ENCODE data around the gene MYO5A.

MYO5A gene

DNA sequence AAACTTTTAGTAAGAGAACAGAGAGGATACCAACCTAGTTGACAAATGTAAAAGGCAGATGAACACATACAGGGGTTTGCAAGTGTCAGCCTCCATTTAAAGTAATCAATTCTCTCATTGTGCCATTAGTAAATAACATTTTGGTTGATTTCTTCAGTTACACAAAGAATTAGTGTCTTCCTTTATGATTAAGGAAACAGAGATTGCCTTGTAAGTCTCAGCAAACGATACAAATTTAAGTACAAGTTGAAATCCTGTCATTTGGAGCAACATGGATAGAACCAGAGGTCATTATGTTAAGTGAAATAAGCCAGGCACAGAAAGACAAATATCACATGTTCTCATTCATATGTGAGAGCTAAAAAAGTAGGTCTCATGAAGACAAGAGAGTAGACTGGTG lies 26.1 kb downstream of the MYO5A start:
- no peak overlapping the region for H3K9ac ChIP-seq (ENCODE audit: low read length)
- H3K4me2 ChIP-seq (ENCODE audit: low read depth, low read length, poor library complexity, severe bottlenecking) = no peak overlapping the region
- H3F3A ChIP-seq (ENCODE audit: insufficient read depth) = 0 out of 2 replicates have a peak, but pooled peaks cover 6% of the 10 kb centered on the region
- H3K79me2 ChIP-seq (ENCODE audit: insufficient read depth, low read length) = peaks cover 10% of the 10 kb centered on the region; the same call in 1 of the 2 replicates
- H3K4me3 ChIP-seq (ENCODE audit: insufficient read depth, low read length, poor library complexity, severe bottlenecking) = no peak overlapping the region
- no peaks in the 10 kb centered on the region for H3K9me3 ChIP-seq (ENCODE audit: insufficient read depth, low read length)
- H2AFZ ChIP-seq (ENCODE audit: low read depth, low read length, severe bottlenecking) = no peak overlapping the region
- H3K9me2 ChIP-seq (replicated peaks; ENCODE audit: insufficient read depth, low read length) = no peaks in the 10 kb centered on the region
- no peaks in the 10 kb centered on the region for H3K36me3 ChIP-seq (ENCODE audit: low read length)
- H4K20me1 ChIP-seq (ENCODE audit: low read depth, low read length) = no peaks in the 10 kb centered on the region
- no peak for TF ChIP-seq EZH2phosphoT487 (conservative IDR thresholded peaks at IDR 0.05; ENCODE audit: low read length)
- TF ChIP-seq, protein P1, sequence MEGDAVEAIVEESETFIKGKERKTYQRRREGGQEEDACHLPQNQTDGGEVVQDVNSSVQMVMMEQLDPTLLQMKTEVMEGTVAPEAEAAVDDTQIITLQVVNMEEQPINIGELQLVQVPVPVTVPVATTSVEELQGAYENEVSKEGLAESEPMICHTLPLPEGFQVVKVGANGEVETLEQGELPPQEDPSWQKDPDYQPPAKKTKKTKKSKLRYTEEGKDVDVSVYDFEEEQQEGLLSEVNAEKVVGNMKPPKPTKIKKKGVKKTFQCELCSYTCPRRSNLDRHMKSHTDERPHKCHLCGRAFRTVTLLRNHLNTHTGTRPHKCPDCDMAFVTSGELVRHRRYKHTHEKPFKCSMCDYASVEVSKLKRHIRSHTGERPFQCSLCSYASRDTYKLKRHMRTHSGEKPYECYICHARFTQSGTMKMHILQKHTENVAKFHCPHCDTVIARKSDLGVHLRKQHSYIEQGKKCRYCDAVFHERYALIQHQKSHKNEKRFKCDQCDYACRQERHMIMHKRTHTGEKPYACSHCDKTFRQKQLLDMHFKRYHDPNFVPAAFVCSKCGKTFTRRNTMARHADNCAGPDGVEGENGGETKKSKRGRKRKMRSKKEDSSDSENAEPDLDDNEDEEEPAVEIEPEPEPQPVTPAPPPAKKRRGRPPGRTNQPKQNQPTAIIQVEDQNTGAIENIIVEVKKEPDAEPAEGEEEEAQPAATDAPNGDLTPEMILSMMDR (IDR thresholded peaks at IDR 0.05; ENCODE audit: insufficient read depth, low read length, poor library complexity, severe bottlenecking) = no peak
- H3K27ac ChIP-seq (ENCODE audit: low read depth, low read length) = no peak overlapping the region
- no peaks in the 10 kb centered on the region for H3K27me3 ChIP-seq (ENCODE audit: low read length)

DNA sequence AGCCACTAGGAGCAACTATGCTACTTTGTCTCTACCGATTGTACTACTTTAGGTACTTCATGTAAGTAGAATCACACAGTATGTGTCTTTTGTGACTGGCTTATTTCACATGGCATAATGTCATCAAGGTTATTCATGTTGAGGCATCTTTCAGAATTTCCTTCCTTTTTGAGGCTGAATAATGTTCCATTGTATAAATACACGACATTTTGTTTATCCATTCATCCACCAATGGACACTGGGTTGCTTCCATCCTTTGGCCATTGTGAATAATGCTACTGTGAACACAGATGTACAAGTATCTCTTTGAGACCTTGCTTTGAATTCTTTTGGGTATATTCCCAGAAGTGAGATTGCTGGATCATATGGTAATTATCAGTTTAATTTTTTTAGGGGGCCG lies 29.2 kb downstream of the MYO5A start:
- H3K4me2 ChIP-seq (ENCODE audit: low read depth, low read length, poor library complexity, severe bottlenecking) = no peak overlapping the region
- H3K79me2 ChIP-seq (ENCODE audit: insufficient read depth, low read length) = peaks cover 10% of the 10 kb centered on the region; the same call in 1 of the 2 replicates
- H2AFZ ChIP-seq (ENCODE audit: low read depth, low read length, severe bottlenecking) = no peak overlapping the region
- no peak overlapping the region for H3K4me3 ChIP-seq (ENCODE audit: insufficient read depth, low read length, poor library complexity, severe bottlenecking)
- no peaks in the 10 kb centered on the region for H3K27me3 ChIP-seq (ENCODE audit: low read length)
- no peaks in the 10 kb centered on the region for H3K9me2 ChIP-seq (replicated peaks; ENCODE audit: insufficient read depth, low read length)
- H3K9ac ChIP-seq (ENCODE audit: low read length) = no peak overlapping the region
- 0 out of 2 replicates have a peak, but pooled peaks cover 9% of the 10 kb centered on the region for H3F3A ChIP-seq (ENCODE audit: insufficient read depth)
- no peak for TF ChIP-seq EZH2phosphoT487 (conservative IDR thresholded peaks at IDR 0.05; ENCODE audit: low read length)
- TF ChIP-seq, protein P1 (IDR thresholded peaks at IDR 0.05; ENCODE audit: insufficient read depth, low read length, poor library complexity, severe bottlenecking) = no peak
- H3K36me3 ChIP-seq (ENCODE audit: low read length) = no peaks in the 10 kb centered on the region
- no peaks in the 10 kb centered on the region for H4K20me1 ChIP-seq (ENCODE audit: low read depth, low read length)
- no peak overlapping the region for H3K27ac ChIP-seq (ENCODE audit: low read depth, low read length)
- H3K9me3 ChIP-seq (ENCODE audit: insufficient read depth, low read length) = no peaks in the 10 kb centered on the region

DNA sequence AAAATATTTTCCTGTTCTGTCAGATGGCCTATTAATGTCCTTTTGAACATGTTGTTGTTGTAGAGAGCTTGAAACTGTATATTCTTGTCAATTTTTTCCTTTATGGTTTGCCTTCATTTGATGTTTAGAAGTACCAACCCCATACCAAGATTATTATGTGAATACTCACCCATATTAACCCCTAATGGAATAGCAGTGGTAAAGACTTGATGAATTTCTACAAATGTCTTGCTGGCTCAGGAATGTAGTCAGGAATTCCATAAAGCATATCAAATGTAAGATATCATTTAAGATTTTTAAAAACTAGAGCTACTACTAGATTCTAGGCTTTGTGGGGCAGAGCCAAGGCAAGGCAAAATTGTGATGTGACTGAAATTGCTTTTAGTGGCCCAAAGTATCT lies 30.0 kb downstream of the MYO5A start:
- H3K36me3 ChIP-seq (ENCODE audit: low read length) = no peaks in the 10 kb centered on the region
- no peaks in the 10 kb centered on the region for H3K9me3 ChIP-seq (ENCODE audit: insufficient read depth, low read length)
- no peak overlapping the region for H2AFZ ChIP-seq (ENCODE audit: low read depth, low read length, severe bottlenecking)
- no peak overlapping the region for H3K9ac ChIP-seq (ENCODE audit: low read length)
- peaks cover 10% of the 10 kb centered on the region; the same call in 1 of the 2 replicates for H3K79me2 ChIP-seq (ENCODE audit: insufficient read depth, low read length)
- H3K9me2 ChIP-seq (replicated peaks; ENCODE audit: insufficient read depth, low read length) = no peaks in the 10 kb centered on the region
- 0 out of 2 replicates have a peak, but pooled peaks cover 9% of the 10 kb centered on the region for H3F3A ChIP-seq (ENCODE audit: insufficient read depth)
- no peaks in the 10 kb centered on the region for H3K27me3 ChIP-seq (ENCODE audit: low read length)
- no peaks in the 10 kb centered on the region for H4K20me1 ChIP-seq (ENCODE audit: low read depth, low read length)
- no peak overlapping the region for H3K27ac ChIP-seq (ENCODE audit: low read depth, low read length)
- no peak overlapping the region for H3K4me2 ChIP-seq (ENCODE audit: low read depth, low read length, poor library complexity, severe bottlenecking)
- H3K4me3 ChIP-seq (ENCODE audit: insufficient read depth, low read length, poor library complexity, severe bottlenecking) = no peak overlapping the region
- TF ChIP-seq, protein P1 (IDR thresholded peaks at IDR 0.05; ENCODE audit: insufficient read depth, low read length, poor library complexity, severe bottlenecking) = no peak
- TF ChIP-seq EZH2phosphoT487 (conservative IDR thresholded peaks at IDR 0.05; ENCODE audit: low read length) = no peak

Measured in SU-DHL-6 (cell line).